HG03066 (cell line): ENCODE results near the gene OSGIN1.

Source experiments
- ATAC-seq: cut with Tn5 transposase; IDR thresholded peaks from one replicate; pipeline ENCODE4 v1.9.1; 2021; ENCODE audit warnings: low read depth; ENCODE audit not compliant: unreplicated experiment

OSGIN1 gene

GRCh38 chr16:83956336-83957289, 3.6 kb downstream of the OSGIN1 start:
- no peak for ATAC-seq

DNA sequence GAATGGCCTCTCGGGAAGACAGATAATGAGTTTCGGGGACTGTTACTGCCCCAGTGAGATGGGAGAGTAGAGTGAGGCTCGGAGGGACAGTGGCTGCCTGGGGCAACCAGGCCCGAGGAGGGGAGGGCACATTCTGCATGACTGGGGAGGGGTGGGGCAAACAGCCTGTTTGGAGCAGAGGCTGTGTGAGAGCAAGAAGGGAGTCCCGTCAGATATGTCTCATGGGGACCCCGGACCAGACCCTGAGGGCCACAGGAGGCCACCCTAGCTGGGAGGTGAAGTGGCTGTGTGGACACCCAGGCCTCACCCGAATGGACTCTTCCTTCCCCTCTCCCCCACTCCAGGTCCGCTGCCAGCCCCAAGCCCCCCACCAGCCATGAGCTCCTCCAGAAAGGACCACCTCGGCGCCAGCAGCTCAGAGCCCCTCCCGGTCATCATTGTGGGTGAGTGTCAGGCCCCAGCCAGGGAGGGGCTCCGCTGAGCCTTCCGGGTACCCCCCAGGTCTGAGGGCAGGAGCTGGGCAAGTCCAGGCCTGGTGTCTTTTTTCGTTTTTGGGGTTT, 4.3 kb downstream of the OSGIN1 start:
- no peak for ATAC-seq

DNA sequence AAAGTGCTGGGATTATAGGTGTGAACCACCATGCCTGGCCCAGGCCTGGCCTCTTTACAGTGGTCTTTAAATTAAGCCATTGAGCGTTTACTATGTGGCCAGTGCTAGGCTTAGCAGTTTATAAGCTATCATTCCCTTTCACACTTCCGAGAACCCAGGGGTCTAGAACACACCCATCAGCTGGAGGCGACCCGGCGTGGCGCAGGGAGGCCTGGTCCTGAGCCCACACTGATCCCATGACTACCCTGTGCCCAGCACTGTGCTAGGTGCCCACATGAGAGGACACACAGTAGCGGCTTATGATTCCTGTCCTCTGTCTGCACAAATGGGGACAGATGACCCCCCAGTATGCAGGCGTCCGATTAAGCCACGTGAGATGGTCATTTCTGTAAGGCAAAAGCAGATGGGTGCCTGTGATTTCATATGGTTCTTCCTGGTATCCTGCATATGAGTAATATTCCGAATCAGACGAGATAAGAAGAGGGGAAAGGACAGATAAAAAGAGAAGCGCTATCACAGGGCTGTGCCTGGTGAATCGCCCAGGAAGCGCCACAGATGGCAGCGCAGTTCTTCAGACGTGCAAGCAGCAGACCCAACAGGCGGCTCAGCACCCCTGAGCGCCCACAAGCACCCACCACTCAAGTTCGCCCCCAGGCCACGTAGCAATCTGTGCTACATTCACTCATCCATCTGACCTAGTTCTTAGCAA, 5.3 kb downstream of the OSGIN1 start:
- no peak for ATAC-seq

- no peak for ATAC-seq
Measured at GRCh38 chr16:83958846-83959565, 6.0 kb downstream of the OSGIN1 start.

GRCh38 chr16:83959656-83960434, 6.8 kb downstream of the OSGIN1 start:
- ATAC-seq = no peak

- ATAC-seq = no peak
Measured at GRCh38 chr16:83960521-83961249, 7.6 kb downstream of the OSGIN1 start.

GRCh38 chr16:83961591-83961990, 8.6 kb downstream of the OSGIN1 start:
- ATAC-seq = no peak

GRCh38 chr16:83963277-83964119, 10.5 kb downstream of the OSGIN1 start:
- ATAC-seq = no peak

DNA sequence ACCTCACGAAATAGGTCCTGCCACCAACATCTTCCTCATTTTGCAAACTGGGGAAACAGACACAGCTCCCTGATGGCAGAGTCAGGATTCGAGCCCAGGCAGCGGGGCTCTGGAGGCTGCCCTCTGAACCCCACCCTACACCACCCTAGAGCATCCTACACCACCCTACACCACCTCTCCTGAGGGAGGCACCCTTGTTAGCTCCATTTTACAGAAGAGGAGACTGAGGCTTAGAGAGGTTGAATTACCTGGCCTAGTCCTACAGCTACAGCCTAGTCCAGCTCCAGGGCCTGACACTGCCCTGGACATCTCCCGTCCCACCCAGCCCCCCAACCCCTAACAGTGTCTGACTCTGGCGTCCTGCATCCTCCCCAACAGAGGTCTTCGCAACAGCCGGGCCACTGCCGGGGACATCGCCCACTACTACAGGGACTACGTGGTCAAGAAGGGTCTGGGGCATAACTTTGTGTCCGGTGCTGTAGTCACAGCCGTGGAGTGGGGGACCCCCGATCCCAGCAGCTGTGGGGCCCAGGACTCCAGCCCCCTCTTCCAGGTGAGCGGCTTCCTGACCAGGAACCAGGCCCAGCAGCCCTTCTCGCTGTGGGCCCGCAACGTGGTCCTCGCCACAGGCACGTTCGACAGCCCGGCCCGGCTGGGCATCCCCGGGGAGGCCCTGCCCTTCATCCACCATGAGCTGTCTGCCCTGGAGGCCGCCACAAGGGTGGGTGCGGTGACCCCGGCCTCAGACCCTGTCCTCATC, 11.8 kb downstream of the OSGIN1 start:
- no peak for ATAC-seq

DNA sequence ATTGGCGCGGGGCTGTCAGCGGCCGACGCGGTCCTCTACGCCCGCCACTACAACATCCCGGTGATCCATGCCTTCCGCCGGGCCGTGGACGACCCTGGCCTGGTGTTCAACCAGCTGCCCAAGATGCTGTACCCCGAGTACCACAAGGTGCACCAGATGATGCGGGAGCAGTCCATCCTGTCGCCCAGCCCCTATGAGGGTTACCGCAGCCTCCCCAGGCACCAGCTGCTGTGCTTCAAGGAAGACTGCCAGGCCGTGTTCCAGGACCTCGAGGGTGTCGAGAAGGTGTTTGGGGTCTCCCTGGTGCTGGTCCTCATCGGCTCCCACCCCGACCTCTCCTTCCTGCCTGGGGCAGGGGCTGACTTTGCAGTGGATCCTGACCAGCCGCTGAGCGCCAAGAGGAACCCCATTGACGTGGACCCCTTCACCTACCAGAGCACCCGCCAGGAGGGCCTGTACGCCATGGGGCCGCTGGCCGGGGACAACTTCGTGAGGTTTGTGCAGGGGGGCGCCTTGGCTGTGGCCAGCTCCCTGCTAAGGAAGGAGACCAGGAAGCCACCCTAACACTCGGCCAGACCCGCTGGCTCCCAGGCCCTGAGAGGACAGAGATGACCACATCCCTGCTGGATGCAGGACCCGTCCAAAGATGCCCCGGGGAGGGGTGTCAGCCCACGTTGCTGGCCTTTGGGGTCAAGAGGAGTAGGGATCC, 12.6 kb downstream of the OSGIN1 start:
- ATAC-seq = no peak

DNA sequence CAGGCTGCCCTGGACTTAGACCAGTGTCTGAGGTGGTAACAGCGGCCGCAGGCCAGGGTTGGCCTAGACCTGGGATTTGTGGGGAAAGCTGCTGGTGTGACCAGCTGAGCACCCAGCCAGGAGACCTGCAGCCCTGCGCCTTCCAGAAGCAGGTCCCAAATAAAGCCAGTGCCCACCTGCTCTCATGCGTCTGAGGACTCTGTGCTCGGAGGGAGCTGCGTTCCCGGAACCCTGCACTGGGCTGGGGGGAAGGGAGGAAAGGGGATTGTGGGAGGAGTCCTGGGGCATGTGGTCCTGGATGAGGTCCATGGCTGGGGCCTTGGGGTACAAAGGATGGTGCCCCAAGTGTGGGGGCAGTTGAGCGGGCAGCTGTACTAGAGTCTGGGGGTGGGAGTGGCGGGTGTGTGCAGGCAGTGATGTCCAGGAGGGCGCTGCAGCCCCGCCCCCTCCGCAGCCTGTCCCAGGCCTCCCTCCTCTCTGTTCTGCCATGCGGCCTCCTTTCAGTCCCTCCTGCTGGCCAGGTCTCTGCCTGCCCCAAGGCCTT, 13.2 kb downstream of the OSGIN1 start:
- no peak for ATAC-seq

GRCh38 chr16:83967091-83967490, 14.1 kb downstream of the OSGIN1 start:
- no peak for ATAC-seq

DNA sequence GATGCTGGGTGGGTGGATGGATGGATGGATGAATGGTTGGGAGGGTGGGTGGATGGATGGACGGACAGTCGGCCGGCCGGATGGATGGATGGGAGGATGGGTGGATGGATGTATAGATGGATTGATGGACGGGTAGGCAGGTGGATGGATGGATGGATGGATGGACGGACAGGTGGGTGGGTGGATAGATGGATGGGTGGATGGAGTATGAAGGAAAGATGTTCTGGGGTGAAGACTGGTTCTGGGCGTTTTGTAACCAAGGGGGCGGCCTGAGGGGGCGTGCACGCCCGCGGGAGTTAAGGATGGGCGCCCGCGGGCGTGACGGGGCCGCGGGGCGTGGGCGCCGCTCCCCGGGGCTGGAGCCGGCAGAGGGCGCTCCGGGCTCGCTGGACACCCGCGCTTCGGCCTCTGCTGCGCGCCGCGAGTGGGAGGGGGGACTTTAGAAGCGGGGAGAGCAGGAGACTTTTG, 14.8 kb downstream of the OSGIN1 start, which contains the start of gene NECAB2:
Gene NECAB2, plus strand, starts transcription at position 407 of the 468 bp plus-strand sequence. CDS start 405 bp downstream, outside the sequence.
- no peak for ATAC-seq

DNA sequence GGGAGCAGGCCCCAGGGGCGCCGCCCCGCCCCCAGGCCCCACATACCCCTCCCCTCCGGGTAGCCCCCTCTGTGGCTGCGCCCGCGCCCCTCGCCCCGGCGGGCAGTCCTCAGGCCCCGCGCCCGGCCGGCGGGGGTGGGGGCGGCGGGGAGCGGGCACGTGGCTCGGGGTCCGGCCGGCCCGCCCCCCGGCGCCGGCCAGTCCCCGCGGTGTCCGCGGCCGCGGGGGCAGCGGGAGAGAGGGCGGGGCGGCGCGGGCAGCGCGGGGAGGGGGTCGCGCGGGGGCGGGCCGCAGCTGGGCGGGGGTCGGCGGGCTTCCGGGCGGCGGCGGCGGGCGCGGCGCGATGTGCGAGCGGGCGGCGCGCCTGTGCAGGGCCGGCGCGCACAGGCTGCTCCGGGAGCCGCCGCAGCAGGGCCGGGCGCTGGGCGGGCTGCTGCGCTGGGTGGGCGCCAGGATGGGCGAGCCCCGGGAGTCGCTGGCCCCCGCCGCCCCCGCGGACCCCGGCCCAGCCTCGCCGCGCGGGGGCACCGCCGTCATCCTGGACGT, 15.3 kb downstream of the OSGIN1 start:
- ATAC-seq = no peak

DNA sequence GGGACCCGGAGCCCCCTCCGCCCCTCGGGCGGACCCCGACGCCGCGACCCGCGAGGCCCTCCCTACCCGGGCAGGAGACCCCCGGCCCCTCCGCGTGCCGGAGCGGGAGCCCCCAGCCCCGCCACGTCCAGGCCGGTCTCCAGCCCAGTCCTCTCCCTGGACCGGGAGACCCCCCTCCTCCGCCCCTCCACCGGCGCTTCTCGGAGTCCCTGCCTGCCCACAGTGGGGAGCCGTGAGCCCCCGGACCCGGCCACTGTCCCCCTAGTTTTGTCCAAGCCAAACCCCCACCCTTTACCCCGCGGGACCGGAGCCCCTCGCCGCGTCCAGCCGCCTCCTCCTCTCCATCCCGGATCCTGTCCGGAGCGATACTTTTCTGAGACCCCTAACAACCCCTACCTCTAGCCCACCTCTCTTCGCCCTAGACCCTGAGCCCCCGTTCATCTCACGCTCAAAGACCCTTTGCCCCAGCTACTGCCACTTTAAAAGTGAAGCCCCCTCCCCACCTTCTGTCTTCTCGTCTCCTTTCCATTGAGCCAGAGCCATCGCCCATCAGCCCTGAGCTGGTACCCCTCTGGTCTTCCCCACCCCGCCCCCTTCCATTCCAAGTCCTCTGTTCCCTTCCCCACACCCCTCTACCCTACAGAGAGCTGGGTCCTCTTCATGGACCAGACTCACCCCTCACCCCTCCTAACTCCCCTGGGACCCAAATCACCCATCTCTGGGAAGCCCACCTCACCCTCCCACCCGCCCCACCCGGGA, 16.0 kb downstream of the OSGIN1 start:
- no peak for ATAC-seq
